ENCODE measurements around the gene VEGFB.

DNA sequence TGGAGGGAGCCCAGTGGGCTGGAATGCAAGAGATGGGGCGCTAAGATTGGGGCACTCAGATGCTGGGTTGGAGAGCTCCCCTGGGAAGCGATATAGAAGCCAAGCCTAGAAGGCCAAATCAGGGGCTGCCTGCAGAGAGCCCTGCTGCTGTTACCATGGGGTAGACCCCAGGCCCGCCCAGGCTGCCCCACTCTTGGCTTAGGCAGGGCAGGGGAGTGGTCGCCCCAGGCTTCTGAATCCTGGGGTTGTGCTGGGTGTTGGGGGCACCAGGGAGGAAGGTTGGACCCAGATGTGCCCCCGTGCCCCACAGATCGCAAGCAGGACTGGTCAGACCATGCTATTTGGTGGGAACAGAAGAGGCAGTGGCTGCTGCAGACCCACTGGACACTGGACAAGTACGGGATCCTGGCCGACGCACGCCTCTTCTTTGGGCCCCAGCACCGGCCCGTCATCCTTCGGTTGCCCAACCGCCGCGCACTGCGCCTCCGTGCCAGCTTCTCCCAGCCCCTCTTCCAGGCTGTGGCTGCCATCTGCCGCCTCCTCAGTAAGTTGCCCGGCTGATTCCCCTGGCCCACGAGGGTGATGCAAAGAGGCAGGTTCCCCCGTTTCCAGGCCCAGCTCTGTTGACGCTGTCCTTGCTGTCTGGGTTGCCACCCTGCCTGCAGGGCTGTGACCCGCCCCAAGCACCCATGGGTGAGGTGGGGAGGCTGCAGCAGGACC lies 23.9 kb upstream of the VEGFB start:
- TF ChIP-seq, protein P1, sequence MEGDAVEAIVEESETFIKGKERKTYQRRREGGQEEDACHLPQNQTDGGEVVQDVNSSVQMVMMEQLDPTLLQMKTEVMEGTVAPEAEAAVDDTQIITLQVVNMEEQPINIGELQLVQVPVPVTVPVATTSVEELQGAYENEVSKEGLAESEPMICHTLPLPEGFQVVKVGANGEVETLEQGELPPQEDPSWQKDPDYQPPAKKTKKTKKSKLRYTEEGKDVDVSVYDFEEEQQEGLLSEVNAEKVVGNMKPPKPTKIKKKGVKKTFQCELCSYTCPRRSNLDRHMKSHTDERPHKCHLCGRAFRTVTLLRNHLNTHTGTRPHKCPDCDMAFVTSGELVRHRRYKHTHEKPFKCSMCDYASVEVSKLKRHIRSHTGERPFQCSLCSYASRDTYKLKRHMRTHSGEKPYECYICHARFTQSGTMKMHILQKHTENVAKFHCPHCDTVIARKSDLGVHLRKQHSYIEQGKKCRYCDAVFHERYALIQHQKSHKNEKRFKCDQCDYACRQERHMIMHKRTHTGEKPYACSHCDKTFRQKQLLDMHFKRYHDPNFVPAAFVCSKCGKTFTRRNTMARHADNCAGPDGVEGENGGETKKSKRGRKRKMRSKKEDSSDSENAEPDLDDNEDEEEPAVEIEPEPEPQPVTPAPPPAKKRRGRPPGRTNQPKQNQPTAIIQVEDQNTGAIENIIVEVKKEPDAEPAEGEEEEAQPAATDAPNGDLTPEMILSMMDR (IDR thresholded peaks at IDR 0.05): no peak
- TF ChIP-seq POLR2A (IDR thresholded peaks at IDR 0.05): no peak
